Measurements from ENCODE around the gene KPNA2.

DNA sequence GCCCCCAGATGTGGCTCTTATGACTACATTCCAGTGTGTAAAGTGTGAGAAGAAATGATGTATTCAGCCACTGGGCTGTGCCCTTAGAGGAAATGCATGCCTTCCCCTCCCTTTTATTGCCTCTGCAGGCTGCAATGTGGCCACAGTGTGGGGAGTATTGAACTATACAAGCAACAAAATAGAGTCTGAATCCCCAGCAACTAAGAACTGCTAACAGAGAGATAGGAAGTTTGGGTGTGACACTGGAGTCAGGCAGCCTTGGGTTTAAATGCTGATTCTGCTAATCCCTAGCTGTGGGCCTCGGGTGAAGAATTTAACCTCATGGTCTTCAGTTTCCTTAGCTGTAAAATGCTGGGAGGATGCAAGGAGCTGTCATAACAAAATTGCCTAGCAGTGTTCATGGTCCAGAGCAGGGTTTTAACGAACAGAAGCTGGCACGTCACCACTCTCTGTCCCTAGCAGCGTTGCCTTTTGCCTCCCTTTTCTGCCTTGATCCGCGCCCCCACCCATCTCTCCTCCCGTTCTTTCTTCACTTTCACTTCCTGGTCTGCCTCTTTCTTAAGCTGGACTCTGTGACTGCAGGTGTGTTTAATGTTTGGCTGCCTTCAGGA, 50.3 kb downstream of the KPNA2 start:
- TF ChIP-seq POLR2AphosphoS5 (IDR thresholded peaks at IDR 0.05; ENCODE audit: low read depth, low read length) = no peak
- TF ChIP-seq POLR2A (IDR thresholded peaks at IDR 0.05; ENCODE audit: low read depth, low read length) = no peak
- no peak for TF ChIP-seq TAF1 (IDR thresholded peaks at IDR 0.05; ENCODE audit: borderline replicate concordance, low read depth, low read length)
